Sigmoid colon (tissue), 4 donors: ENCODE measurements around the gene KRTAP5-2.

ENCODE experiments used
- EP300 ChIP-seq, 4 donors: sonication (generic); formaldehyde crosslinking; IDR thresholded peaks; one replicate each; pipeline ENCODE4 v1.6.1; 2017; ENCODE audit warnings: antibody characterized with exemption in 4 of 4
- POLR2A ChIP-seq, 2 donors: fragments of 450-650 bp; IDR thresholded peaks; one replicate each; pipeline ENCODE4 v1.6.1; 2016; ENCODE audit warnings: antibody characterized with exemption in 2 of 2, mild to moderate bottlenecking in 2 of 2, moderate library complexity in 2 of 2
- POLR2AphosphoS5 ChIP-seq, 4 donors: sonication (generic); formaldehyde crosslinking; IDR thresholded peaks; one replicate each; pipeline ENCODE4 v1.6.1; 2017; ENCODE audit warnings: antibody characterized with exemption in 4 of 4
- TF ChIP-seq, protein P1 (sequence below), 4 experiments: fragments of 450-650 bp in 3 of 4; fragments of 200-600 bp in 1 of 4; IDR thresholded peaks; one replicate each; pipeline ENCODE4 v1.5.1; 2016 to 2019; ENCODE audit warnings: antibody characterized with exemption in 4 of 4, mild to moderate bottlenecking in 3 of 4, moderate library complexity in 2 of 4

DNA sequence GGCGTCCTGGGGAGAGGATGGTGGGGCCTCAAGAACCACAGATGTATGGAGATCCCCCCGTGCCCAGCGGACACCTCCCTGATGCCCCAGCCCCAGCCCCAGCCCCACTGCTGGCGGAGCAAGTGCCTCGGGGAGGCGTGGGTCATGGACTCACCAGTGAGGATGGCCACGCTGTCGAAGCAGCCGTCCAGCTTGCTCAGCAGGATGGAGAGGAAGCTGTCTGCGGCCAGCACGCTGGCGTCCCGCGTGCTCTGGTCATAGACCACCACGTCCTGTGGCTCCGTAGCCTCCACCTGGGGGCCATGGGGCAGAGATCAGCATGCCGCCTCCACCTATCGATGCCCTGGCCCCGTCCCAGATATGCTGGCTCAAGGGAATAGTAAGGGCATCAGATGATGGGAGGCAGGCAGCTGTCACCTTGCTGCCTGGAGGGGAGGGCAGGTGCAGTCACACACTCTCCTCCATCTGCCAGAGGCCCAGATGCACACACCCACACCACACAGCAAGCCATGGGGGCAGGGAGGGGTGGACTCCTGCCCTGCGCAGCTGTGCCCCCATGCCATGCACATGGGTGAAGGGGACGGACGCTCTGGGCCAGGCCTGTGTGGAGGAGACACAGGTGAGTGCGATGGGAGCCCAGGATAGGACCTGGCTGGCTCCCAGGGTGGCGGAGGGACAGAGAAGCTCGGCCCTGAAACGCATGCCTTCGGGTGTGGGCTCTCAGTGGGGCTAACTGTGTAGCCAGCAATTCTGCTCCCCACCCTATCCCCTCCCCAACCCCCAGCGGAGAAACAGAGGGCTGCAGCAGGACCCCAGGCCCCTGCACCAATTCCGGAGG, 34.2 kb downstream of the KRTAP5-2 start:
- TF ChIP-seq, protein P1, sequence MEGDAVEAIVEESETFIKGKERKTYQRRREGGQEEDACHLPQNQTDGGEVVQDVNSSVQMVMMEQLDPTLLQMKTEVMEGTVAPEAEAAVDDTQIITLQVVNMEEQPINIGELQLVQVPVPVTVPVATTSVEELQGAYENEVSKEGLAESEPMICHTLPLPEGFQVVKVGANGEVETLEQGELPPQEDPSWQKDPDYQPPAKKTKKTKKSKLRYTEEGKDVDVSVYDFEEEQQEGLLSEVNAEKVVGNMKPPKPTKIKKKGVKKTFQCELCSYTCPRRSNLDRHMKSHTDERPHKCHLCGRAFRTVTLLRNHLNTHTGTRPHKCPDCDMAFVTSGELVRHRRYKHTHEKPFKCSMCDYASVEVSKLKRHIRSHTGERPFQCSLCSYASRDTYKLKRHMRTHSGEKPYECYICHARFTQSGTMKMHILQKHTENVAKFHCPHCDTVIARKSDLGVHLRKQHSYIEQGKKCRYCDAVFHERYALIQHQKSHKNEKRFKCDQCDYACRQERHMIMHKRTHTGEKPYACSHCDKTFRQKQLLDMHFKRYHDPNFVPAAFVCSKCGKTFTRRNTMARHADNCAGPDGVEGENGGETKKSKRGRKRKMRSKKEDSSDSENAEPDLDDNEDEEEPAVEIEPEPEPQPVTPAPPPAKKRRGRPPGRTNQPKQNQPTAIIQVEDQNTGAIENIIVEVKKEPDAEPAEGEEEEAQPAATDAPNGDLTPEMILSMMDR (IDR thresholded peaks at IDR 0.05), result no peak
- TF ChIP-seq POLR2AphosphoS5 (IDR thresholded peaks at IDR 0.05) (no peak), POLR2A (IDR thresholded peaks at IDR 0.05) (no peak), EP300 (IDR thresholded peaks at IDR 0.05) (no peak)
